ENCODE measurements around the gene USP25.

- TF ChIP-seq POLR2A (IDR thresholded peaks at IDR 0.05) (no peak), CTCF (IDR thresholded peaks at IDR 0.05 in 8 of 11, conservative IDR thresholded peaks at IDR 0.05 in 3 of 11) (no peak), POLR2AphosphoS5 (IDR thresholded peaks at IDR 0.05) (no peak)
These were observed 9.8 kb upstream of the USP25 start for GRCh38 chr21:15719976-15720375.
